ENCODE data around the gene IGF1.

DNA sequence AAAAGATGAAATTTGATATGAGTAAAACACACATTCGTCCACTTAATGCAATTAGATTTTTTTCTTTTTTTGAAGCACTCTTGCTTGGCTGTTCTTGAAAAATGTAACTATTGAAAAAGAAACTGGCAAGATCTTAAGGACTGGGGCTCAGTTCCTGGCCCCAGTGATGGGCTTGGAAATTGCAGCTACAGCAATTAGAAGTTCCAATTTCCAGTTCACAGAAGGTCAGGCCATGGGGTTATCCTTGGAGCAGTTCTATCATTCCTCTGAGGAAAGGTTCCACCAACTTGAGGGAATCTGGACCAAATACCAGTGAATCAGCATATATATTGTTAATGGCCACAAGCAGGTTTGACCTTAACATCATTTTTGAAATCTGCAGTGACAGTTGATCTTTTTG, 18.9 kb downstream of the IGF1 start:
- TF ChIP-seq EZH2 (IDR thresholded peaks at IDR 0.05) (no peak), POLR2AphosphoS5 (IDR thresholded peaks at IDR 0.05; ENCODE audit: borderline replicate concordance, low read depth, low read length) (no peak)
